Prostate gland (tissue), 2 donors: ENCODE results near the gene TTC31.

Source experiments
- POLR2A ChIP-seq: fragments of 450-650 bp; IDR thresholded peaks from one replicate; pipeline ENCODE4 v1.6.1; 2016; ENCODE audit warnings: antibody characterized with exemption, mild to moderate bottlenecking
- TF ChIP-seq, protein P1 (sequence below), 4 experiments: fragments of 200-600 bp in 2 of 4; fragments of 450-650 bp in 2 of 4; sonication (generic) in 2 of 4; IDR thresholded peaks; 1 replicate in 3 of 4; 2 replicates in 1 of 4; pipeline ENCODE4 v1.5.1; 2016 to 2019; ENCODE audit warnings: antibody characterized with exemption in 4 of 4, mild to moderate bottlenecking in 2 of 4, moderate library complexity in 2 of 4

DNA sequence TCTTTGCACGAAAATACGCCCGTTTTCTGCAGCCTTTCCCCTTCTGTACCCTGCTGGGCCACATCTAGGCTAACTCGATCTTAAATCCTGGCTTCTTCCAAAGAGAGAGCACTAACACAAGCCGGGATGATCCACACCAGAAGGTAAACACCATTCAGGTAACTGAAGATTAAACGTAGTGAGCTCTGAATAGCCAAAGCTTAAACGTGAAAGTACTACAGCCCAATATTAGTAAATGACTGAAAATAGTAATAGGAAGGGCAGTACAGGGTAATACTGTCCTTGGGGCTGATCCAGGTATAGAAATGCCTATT lies 10.0 kb upstream of the TTC31 start:
- TF ChIP-seq, protein P1, sequence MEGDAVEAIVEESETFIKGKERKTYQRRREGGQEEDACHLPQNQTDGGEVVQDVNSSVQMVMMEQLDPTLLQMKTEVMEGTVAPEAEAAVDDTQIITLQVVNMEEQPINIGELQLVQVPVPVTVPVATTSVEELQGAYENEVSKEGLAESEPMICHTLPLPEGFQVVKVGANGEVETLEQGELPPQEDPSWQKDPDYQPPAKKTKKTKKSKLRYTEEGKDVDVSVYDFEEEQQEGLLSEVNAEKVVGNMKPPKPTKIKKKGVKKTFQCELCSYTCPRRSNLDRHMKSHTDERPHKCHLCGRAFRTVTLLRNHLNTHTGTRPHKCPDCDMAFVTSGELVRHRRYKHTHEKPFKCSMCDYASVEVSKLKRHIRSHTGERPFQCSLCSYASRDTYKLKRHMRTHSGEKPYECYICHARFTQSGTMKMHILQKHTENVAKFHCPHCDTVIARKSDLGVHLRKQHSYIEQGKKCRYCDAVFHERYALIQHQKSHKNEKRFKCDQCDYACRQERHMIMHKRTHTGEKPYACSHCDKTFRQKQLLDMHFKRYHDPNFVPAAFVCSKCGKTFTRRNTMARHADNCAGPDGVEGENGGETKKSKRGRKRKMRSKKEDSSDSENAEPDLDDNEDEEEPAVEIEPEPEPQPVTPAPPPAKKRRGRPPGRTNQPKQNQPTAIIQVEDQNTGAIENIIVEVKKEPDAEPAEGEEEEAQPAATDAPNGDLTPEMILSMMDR (IDR thresholded peaks at IDR 0.05) = no peak
- TF ChIP-seq POLR2A = no peak
